GM12892 (cell line): Measurements from ENCODE around the gene RPUSD1.

Experiments used
- POLR2A ChIP-seq: IDR thresholded peaks from 2 replicates; pipeline ENCODE4 v1.6.1; 2011; ENCODE audit warnings: low read depth, low read length, control low read depth
- POLR2AphosphoS5 ChIP-seq: IDR thresholded peaks from 2 replicates; pipeline ENCODE4 v1.6.1; 2011; ENCODE audit warnings: low read depth, low read length, control low read depth
- TAF1 ChIP-seq: IDR thresholded peaks from 2 replicates; pipeline ENCODE4 v1.6.1; 2011; ENCODE audit warnings: low read depth, mild to moderate bottlenecking, control low read depth, low read length, borderline replicate concordance

DNA sequence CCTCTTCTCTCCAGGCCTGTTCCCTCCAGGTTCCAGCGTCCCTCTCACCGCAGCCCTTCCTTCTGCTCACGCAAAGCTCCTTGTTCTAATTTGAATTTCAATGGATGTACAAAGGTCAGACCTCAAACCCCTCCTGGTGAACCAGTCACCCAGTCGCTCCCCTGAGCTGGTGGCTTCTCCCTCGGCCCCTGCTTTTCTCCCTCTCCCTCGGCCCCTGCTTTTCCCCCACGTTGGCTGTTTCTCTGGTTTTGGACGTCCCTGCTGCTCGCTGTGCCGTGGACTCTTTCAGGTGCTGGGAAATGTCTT, 36.2 kb downstream of the RPUSD1 start:
- TF ChIP-seq POLR2AphosphoS5 (no peak), POLR2A (no peak), TAF1 (no peak)
